GM18861 (cell line): ENCODE measurements around the gene PHF20.
"Not testable (repeated sequence)": the region's sequence is repeated elsewhere in the genome, so short reads cannot be mapped to it uniquely, and the experiment has no call there.

ENCODE experiments used
- ATAC-seq: cut with Tn5 transposase; IDR thresholded peaks from one replicate; pipeline ENCODE4 v1.9.1; 2021; ENCODE audit not compliant: unreplicated experiment

PHF20 gene

GRCh38 chr20:35963878-35964277, 192.1 kb downstream of the PHF20 start:
- ATAC-seq, result no peak

DNA sequence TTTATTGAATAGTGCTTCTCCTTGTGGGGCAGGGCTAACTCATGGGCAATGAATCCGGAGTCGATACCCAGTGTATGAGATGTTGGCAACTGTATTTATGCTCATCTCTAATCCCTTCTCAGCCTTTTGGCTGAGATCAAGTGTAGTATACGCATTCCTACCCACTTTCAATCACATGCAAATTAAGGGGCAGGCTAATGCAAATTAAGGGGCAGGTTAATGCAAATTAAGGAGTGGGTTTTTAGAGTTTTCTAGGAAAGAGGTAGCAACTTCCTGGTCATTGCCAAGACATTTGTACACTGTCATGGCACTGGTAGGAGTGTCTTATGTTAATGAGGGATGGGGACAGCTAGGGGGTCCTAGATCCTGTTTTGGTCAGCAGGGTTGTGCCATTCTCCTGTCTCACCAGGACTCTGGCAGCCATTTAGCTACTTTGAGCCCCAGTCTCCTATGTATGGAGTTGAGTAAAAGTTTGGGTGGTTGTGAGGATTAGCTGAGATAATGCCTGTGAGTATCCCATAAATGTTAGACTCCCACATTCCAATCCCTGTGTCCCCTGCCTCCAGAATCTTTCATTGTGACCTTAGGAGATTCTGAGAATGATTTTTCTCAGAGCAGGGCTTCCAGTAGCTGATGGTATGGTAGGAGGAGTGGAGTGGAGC, 196.3 kb downstream of the PHF20 start, which contains the start of gene CNBD2:
Gene CNBD2 (plus strand): TSS at position 612 of the 662 bp plus-strand sequence. CDS start 173 bp downstream, outside the sequence.
- no peak for ATAC-seq

- no peak for ATAC-seq
Observed at GRCh38 chr20:35968930-35969329, 197.1 kb downstream of the PHF20 start.

- no peak for ATAC-seq
Observed at GRCh38 chr20:35971981-35972380, 200.2 kb downstream of the PHF20 start.

DNA sequence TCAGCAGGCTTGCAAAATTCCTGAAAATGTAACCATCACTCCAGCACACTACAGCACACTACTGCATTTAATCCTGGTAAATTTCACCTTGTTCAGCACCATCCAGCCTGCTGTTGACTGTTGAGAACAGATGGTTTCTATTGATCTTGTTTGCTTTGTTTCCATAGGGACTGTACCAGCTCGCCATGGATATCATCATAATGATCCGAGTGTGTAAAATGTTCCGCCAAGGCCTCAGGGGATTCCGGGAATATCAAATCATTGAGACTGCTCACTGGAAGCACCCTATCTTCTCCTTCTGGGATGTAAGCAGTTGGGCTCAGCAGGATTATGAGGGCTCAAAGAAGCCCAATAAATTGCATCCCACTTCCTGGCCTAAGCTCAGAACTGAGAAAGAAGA, 200.6 kb downstream of the PHF20 start:
- no peak for ATAC-seq

DNA sequence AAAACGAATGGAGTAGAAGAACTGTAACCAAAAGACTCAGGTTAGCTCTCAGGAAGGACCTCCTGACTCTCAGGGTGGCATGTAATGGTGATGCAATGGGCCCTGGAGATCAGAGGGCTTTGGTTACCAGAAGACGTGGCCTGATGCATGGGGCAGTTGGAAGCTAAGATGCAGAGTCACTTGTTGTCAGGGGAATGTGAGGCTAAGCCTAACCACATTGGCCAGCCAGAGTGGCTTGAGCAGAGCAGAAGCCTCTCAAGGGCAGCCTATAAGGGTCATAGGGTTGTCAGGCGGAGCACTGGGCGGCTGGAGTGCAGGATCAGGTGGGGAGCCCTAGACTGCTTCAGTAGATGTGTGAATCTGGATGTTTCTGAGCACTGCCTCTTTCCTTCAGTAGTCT, 202.4 kb downstream of the PHF20 start:
- ATAC-seq, result no peak

- no peak for ATAC-seq
Observed at GRCh38 chr20:35975576-35976373, 204.0 kb downstream of the PHF20 start.

DNA sequence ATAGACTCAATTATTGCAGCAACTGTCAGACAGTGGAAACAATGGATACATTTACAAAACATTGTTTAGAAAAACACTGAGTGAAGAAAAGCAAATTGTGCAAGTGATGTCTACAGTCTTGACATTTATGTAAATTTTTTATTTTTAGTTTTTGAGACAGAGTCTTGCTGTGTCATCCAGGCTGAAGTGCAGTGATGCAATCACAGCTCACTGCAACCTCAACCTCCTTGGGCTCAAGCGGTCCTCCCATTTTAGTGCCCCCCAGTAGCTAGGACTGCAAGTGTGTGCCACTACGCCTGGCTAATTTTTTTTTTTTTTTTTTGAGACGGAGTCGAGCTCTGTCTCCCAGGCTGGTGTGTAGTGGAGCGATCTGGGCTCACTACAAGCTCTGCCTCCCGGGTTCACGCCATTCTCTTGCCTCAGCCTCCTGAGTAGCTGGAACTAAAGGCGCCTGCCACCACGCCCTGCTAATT, 206.3 kb downstream of the PHF20 start:
- ATAC-seq, result no peak

GRCh38 chr20:35979544-35979943, 207.7 kb downstream of the PHF20 start:
- no peak for ATAC-seq

DNA sequence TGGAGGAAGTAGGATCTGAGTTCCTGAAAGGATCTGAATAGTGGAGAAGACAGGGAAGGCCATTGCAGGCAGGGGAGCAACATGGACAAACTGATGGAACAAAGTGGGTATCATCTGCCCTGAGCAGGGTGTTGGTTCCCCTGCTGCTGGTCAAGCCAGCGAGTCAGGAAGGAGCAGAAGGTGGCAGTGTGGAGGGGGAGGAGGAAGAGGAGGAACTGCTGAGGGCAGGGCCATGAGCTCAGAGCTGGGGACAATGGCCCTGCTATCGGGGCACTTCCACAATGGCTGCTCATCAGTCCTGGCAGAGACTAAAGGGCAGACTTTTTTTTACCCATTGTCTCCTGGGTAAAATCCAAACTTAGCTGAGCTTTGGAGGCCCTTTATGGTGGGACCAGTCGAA, 210.2 kb downstream of the PHF20 start:
- ATAC-seq, result no peak

DNA sequence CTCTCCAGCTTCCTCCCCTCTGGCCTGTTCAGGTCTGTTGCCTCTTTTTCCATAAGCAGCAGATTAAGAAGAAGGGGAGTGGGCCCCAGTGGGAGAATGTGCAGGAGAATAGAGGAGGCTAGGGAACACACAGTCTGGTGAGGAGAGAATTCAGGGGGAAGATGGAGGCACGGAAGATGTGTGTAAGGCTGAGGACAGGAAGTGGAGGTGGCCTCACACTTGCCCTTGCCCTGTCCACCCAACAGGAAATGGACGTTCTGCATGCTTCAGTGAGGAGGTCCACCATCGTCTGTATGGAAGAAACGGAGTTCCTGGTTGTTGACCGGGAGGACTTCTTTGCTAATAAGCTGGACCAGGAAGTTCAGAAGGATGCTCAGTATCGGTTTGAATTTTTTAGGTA, 212.6 kb downstream of the PHF20 start:
- ATAC-seq, result no peak

GRCh38 chr20:35985806-35986205, 214.0 kb downstream of the PHF20 start:
- ATAC-seq, result no peak

- no peak for ATAC-seq
Observed at GRCh38 chr20:35988910-35989463, 217.2 kb downstream of the PHF20 start.

- ATAC-seq, result no peak
Observed at GRCh38 chr20:35991142-35991771, 219.4 kb downstream of the PHF20 start.

- no peak for ATAC-seq
Observed at GRCh38 chr20:35992713-35993335, 221.0 kb downstream of the PHF20 start.

- ATAC-seq, result no peak
Observed at GRCh38 chr20:35994994-35995453, 223.2 kb downstream of the PHF20 start.

DNA sequence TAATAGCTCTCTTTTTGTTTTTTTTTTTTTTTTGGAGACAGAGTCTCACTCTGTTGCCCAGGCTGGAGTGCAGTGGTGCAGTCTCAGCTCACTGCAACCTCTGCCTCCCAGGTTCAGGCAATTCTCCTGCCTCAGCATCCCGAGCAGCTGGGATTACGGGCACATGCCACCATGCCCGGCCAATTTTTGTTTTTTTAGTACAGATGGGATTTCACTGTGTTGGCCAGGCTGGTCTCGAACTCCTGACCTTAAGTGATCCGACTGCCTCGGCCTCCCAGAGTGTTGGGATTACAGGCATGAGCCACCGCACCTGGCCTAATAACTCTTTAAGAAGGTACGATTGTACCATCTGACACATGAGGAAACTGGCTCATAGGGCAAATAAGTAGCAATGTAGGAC, 224.7 kb downstream of the PHF20 start:
- not testable (repeated sequence) for ATAC-seq
